ENCODE results near the gene CYSRT1.

CYSRT1 gene

GRCh38 chr9:137228968-137229896 lies 4.3 kb downstream of the CYSRT1 start:
- no peak overlapping the region for H3K4me3 ChIP-seq (ENCODE audit: low read length)
- no peaks in the 10 kb centered on the region for H3K9me3 ChIP-seq (ENCODE audit: low read length)
- H2AFZ ChIP-seq (ENCODE audit: low read depth, low read length): no peak overlapping the region
- H3K27me3 ChIP-seq (ENCODE audit: insufficient read depth, low read length): peaks cover 3% of the 10 kb centered on the region
- peaks cover 5% of the 10 kb centered on the region for H3K4me1 ChIP-seq (ENCODE audit: insufficient read depth, low read length)
- no peaks in the 10 kb centered on the region for H3K36me3 ChIP-seq (ENCODE audit: insufficient read depth, low read length)

- Histone ChIP-seq H3K4me3 (ENCODE audit: low read length) (no peak overlapping the region), H3K27me3 (ENCODE audit: insufficient read depth, low read length) (peaks cover 3% of the 10 kb centered on the region), H3K4me1 (ENCODE audit: insufficient read depth, low read length) (peaks cover 6% of the 10 kb centered on the region)
Measured at GRCh38 chr9:137229903-137230704, 5.1 kb downstream of the CYSRT1 start.

GRCh38 chr9:137230705-137231371 lies 5.9 kb downstream of the CYSRT1 start, which contains the start of gene SLC34A3:
Gene SLC34A3, plus strand, starts transcription at chr9:137230901. Its CDS starts 802 bp downstream, at chr9:137231703.
- H3K4me3 ChIP-seq (ENCODE audit: low read length): no peak within 1 kb of the TSS
- H2AFZ ChIP-seq (ENCODE audit: low read depth, low read length): no peak within 1 kb of the TSS
- H3K9me3 ChIP-seq (ENCODE audit: low read length): no peaks in the 10 kb centered on the region
- no peaks in the 10 kb centered on the region for H3K36me3 ChIP-seq (ENCODE audit: insufficient read depth, low read length)
- peaks cover 3% of the 10 kb centered on the region for H3K27me3 ChIP-seq (ENCODE audit: insufficient read depth, low read length)
- peaks cover 6% of the 10 kb centered on the region for H3K4me1 ChIP-seq (ENCODE audit: insufficient read depth, low read length)

More at GRCh38 chr9:137229903-137230704, 5.1 kb downstream of the CYSRT1 start:
- Histone ChIP-seq H3K9me3 (ENCODE audit: low read length) (no peaks in the 10 kb centered on the region), H3K36me3 (ENCODE audit: insufficient read depth, low read length) (no peaks in the 10 kb centered on the region), H2AFZ (ENCODE audit: low read depth, low read length) (no peak overlapping the region)

GRCh38 chr9:137231372-137232039 lies 6.5 kb downstream of the CYSRT1 start:
- Histone ChIP-seq H2AFZ (ENCODE audit: low read depth, low read length) (no peak overlapping the region), H3K4me1 (ENCODE audit: insufficient read depth, low read length) (peaks cover 2% of the 10 kb centered on the region), H3K9me3 (ENCODE audit: low read length) (no peaks in the 10 kb centered on the region), H3K4me3 (ENCODE audit: low read length) (no peak overlapping the region), H3K36me3 (ENCODE audit: insufficient read depth, low read length) (no peaks in the 10 kb centered on the region), H3K27me3 (ENCODE audit: insufficient read depth, low read length) (peaks cover 3% of the 10 kb centered on the region)

- Histone ChIP-seq H3K27me3 (ENCODE audit: insufficient read depth, low read length) (peaks cover 3% of the 10 kb centered on the region), H2AFZ (ENCODE audit: low read depth, low read length) (no peak overlapping the region), H3K4me3 (ENCODE audit: low read length) (no peak overlapping the region), H3K36me3 (ENCODE audit: insufficient read depth, low read length) (no peaks in the 10 kb centered on the region), H3K9me3 (ENCODE audit: low read length) (no peaks in the 10 kb centered on the region), H3K4me1 (ENCODE audit: insufficient read depth, low read length) (peaks cover 8% of the 10 kb centered on the region)
Measured at GRCh38 chr9:137232101-137232500, 7.1 kb downstream of the CYSRT1 start.

- Histone ChIP-seq H3K9me3 (ENCODE audit: low read length) (no peaks in the 10 kb centered on the region), H2AFZ (ENCODE audit: low read depth, low read length) (no peak overlapping the region), H3K4me1 (ENCODE audit: insufficient read depth, low read length) (peaks cover 10% of the 10 kb centered on the region), H3K27me3 (ENCODE audit: insufficient read depth, low read length) (peaks cover 3% of the 10 kb centered on the region), H3K36me3 (ENCODE audit: insufficient read depth, low read length) (no peaks in the 10 kb centered on the region), H3K4me3 (ENCODE audit: low read length) (no peak overlapping the region)
Measured at GRCh38 chr9:137232510-137232909, 7.5 kb downstream of the CYSRT1 start.

DNA sequence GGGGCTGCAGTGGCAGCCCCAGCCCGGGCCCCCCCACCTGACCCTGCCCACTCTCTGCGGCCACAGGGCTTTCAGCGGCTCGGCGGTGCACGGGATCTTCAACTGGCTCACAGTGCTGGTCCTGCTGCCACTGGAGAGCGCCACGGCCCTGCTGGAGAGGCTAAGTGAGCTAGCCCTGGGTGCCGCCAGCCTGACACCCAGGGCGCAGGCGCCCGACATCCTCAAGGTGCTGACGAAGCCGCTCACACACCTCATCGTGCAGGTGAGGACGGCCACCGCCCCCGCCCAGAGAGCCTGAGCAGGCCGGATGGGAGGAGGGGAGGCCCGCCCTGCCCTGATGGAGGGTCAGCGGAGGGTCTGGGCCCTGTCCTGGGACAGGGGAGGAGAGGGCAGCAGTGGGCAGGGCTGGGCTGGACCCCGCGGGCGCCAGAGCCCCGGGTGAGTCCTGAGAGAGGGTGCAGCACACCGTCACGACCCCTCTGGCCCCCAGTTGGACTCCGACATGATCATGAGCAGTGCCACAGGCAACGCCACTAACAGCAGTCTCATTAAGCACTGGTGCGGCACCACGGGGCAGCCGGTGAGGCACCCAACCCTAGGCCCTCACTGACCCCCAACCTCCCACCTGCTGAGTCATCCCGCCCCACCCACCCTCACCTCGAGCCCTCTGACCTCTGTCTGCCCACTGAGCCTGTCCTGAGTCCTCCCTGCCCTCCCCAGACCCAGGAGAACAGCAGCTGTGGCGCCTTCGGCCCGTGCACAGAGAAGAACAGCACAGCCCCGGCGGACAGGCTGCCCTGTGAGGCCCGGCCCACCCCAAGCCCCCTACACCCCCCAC lies 8.4 kb downstream of the CYSRT1 start:
- Histone ChIP-seq H3K4me3 (ENCODE audit: low read length) (no peak overlapping the region), H3K4me1 (ENCODE audit: insufficient read depth, low read length) (peaks cover 10% of the 10 kb centered on the region), H3K9me3 (ENCODE audit: low read length) (no peaks in the 10 kb centered on the region), H3K27me3 (ENCODE audit: insufficient read depth, low read length) (peaks cover 3% of the 10 kb centered on the region), H3K36me3 (ENCODE audit: insufficient read depth, low read length) (no peaks in the 10 kb centered on the region), H2AFZ (ENCODE audit: low read depth, low read length) (no peak overlapping the region)

- no peak overlapping the region for H2AFZ ChIP-seq (ENCODE audit: low read depth, low read length)
- peaks cover 14% of the 10 kb centered on the region for H3K4me1 ChIP-seq (ENCODE audit: insufficient read depth, low read length)
- H3K36me3 ChIP-seq (ENCODE audit: insufficient read depth, low read length): no peaks in the 10 kb centered on the region
- H3K27me3 ChIP-seq (ENCODE audit: insufficient read depth, low read length): peaks cover 3% of the 10 kb centered on the region
- no peak overlapping the region for H3K4me3 ChIP-seq (ENCODE audit: low read length)
- H3K9me3 ChIP-seq (ENCODE audit: low read length): no peaks in the 10 kb centered on the region
Measured at GRCh38 chr9:137234055-137234697, 9.2 kb downstream of the CYSRT1 start.

DNA sequence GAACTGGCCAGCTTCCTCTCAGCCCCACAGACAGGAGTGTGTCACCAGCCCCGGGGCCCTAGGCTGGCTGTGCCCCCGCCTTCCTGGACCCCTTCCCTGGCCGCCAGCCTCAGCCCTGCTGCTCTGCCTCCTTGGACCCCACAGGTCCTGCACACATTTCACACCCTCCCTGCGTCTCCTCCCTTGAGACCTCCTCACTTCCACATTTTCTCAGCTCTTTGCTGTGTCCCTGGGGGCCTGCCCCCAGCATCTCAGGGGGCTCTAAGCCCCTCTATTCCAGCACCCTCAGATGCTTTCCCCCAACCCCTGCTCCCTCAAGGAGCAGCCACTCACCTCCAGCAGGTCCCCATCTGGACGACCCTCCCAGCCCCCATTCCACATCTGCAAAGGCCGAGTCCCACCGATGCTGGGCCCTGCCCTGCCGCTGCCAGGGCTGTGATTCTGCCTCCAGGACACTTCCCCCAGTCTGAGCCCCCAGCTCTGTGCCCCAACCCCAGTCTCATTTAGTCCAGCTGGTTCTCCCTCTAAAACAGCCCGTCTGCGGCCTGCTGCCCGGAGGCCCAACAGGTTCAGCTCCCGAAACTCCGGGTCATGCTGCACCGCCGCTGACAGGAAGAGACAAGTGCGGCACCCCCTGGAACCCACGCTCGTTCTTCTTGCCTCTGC lies 9.9 kb downstream of the CYSRT1 start:
- Histone ChIP-seq H3K36me3 (ENCODE audit: insufficient read depth, low read length) (no peaks in the 10 kb centered on the region), H2AFZ (ENCODE audit: low read depth, low read length) (no peak overlapping the region), H3K27me3 (ENCODE audit: insufficient read depth, low read length) (peaks cover 3% of the 10 kb centered on the region), H3K9me3 (ENCODE audit: low read length) (no peaks in the 10 kb centered on the region), H3K4me3 (ENCODE audit: low read length) (no peak overlapping the region), H3K4me1 (ENCODE audit: insufficient read depth, low read length) (peaks cover 14% of the 10 kb centered on the region)

GRCh38 chr9:137235424-137236237 lies 10.7 kb downstream of the CYSRT1 start:
- Histone ChIP-seq H3K9me3 (ENCODE audit: low read length) (no peaks in the 10 kb centered on the region), H3K4me3 (ENCODE audit: low read length) (no peak overlapping the region), H3K27me3 (ENCODE audit: insufficient read depth, low read length) (peaks cover 3% of the 10 kb centered on the region), H3K36me3 (ENCODE audit: insufficient read depth, low read length) (no peaks in the 10 kb centered on the region), H2AFZ (ENCODE audit: low read depth, low read length) (no peak overlapping the region), H3K4me1 (ENCODE audit: insufficient read depth, low read length) (peaks cover 14% of the 10 kb centered on the region)
